ENCODE data around the gene IPPK.
"Not testable (repeated sequence)": the region's sequence is repeated elsewhere in the genome, so short reads cannot be mapped to it uniquely, and the experiment has no call there.

The IPPK gene

GRCh38 chr9:92613268-92614122 lies 56.4 kb downstream of the IPPK start:
- no peak for DNase-seq

- no peak for DNase-seq
These were observed 57.1 kb downstream of the IPPK start for GRCh38 chr9:92612816-92613215.

GRCh38 chr9:92612292-92612691 lies 57.6 kb downstream of the IPPK start:
- no peak for DNase-seq

- DNase-seq = no peak
These were observed 58.2 kb downstream of the IPPK start for GRCh38 chr9:92611621-92612285.

- DNase-seq = no peak
These were observed 59.2 kb downstream of the IPPK start for GRCh38 chr9:92610470-92611420.

- no peak for DNase-seq
These were observed 61.0 kb downstream of the IPPK start for GRCh38 chr9:92608909-92609445.

GRCh38 chr9:92608241-92608908 lies 61.6 kb downstream of the IPPK start:
- no peak for DNase-seq

- DNase-seq = no peak
These were observed 62.2 kb downstream of the IPPK start for GRCh38 chr9:92607773-92608172.

GRCh38 chr9:92607088-92607487 lies 62.8 kb downstream of the IPPK start:
- DNase-seq = no peak

- no peak for DNase-seq
These were observed 64.7 kb downstream of the IPPK start for GRCh38 chr9:92605224-92605623.

GRCh38 chr9:92603990-92604389 lies 65.9 kb downstream of the IPPK start:
- no peak for DNase-seq

GRCh38 chr9:92603100-92603499 lies 66.8 kb downstream of the IPPK start:
- DNase-seq = no peak

GRCh38 chr9:92602413-92602812 lies 67.5 kb downstream of the IPPK start:
- no peak for DNase-seq

GRCh38 chr9:92601451-92601850 lies 68.5 kb downstream of the IPPK start:
- DNase-seq = no peak

- DNase-seq = no peak
These were observed 69.3 kb downstream of the IPPK start for GRCh38 chr9:92600462-92601261.

GRCh38 chr9:92599938-92600461 lies 69.9 kb downstream of the IPPK start:
- no peak for DNase-seq

- no peak for DNase-seq
These were observed 71.5 kb downstream of the IPPK start for GRCh38 chr9:92598382-92598781.

GRCh38 chr9:92595930-92596329 lies 74.0 kb downstream of the IPPK start:
- no peak for DNase-seq

GRCh38 chr9:92595075-92595474 lies 74.9 kb downstream of the IPPK start:
- not testable (repeated sequence) for DNase-seq

GRCh38 chr9:92592946-92593861 lies 76.7 kb downstream of the IPPK start:
- no peak for DNase-seq

Data from RPMI8226 (cell line).